Neural cell (in vitro differentiated cells): ENCODE results near the gene COL21A1. TPM values are rescaled to one million over a fixed set of nuclear protein-coding genes. Genes with fewer than 3 reads are reported as not detected.

ENCODE experiments used
- H2AFZ ChIP-seq: fragments of 200-600, 300-800 bp; sonication (generic), shearing (Covaris generic); 2 replicates; pipeline ENCODE4 v1.6.0; 2014; ENCODE audit warnings: low read depth, mild to moderate bottlenecking, antibody characterized with exemption, low read length, moderate library complexity
- H3F3A ChIP-seq: fragments of 200-600 bp; shearing (Covaris generic); 2 replicates; pipeline ENCODE4 v1.6.1; 2016; ENCODE audit warnings: mild to moderate bottlenecking, moderate library complexity, mixed read lengths, antibody characterized with exemption, low read length; ENCODE audit not compliant: insufficient read depth, poor library complexity, severe bottlenecking
- H3K27ac ChIP-seq: fragments of 200-600, 300-800 bp; sonication (generic), shearing (Covaris generic); 2 replicates; pipeline ENCODE4 v1.5.1; 2014; ENCODE audit warnings: mild to moderate bottlenecking, low read length, moderate library complexity
- H3K27me3 ChIP-seq: fragments of 300-800, 200-600 bp; sonication (generic), shearing (Covaris generic); 2 replicates; pipeline ENCODE4 v1.6.0; 2014; ENCODE audit warnings: mild to moderate bottlenecking, low read depth, low read length, moderate library complexity; ENCODE audit not compliant: insufficient read depth
- H3K36me3 ChIP-seq: fragments of 300-800, 200-600 bp; sonication (generic), shearing (Covaris generic); 2 replicates; pipeline ENCODE4 v1.5.1; 2014; ENCODE audit warnings: mild to moderate bottlenecking, antibody characterized with exemption, low read length, moderate library complexity; ENCODE audit not compliant: insufficient read depth
- H3K4me2 ChIP-seq: fragments of 300-800, 200-600 bp; sonication (generic), shearing (Covaris generic); 2 replicates; pipeline ENCODE4 v1.6.0; 2014; ENCODE audit warnings: mild to moderate bottlenecking, low read length
- H3K4me3 ChIP-seq: fragments of 300-800, 200-600 bp; sonication (generic), shearing (Covaris generic); 2 replicates; pipeline ENCODE4 v1.5.1; 2014; ENCODE audit warnings: mild to moderate bottlenecking, low read length, moderate library complexity
- H3K79me2 ChIP-seq: fragments of 200-600 bp; shearing (Covaris generic); replicated peaks from 2 replicates; pipeline ENCODE4 v1.6.0; 2014; ENCODE audit warnings: mild to moderate bottlenecking, low read length, moderate library complexity; ENCODE audit not compliant: insufficient read depth
- H3K9ac ChIP-seq: fragments of 300-800, 200-600 bp; sonication (generic), shearing (Covaris generic); 2 replicates; pipeline ENCODE4 v1.6.1; 2016; ENCODE audit warnings: mild to moderate bottlenecking, low read length, mixed read lengths
- H3K9me2 ChIP-seq: fragments of 200-600 bp; shearing (Covaris generic); 2 replicates; pipeline ENCODE4 v1.6.1; 2016; ENCODE audit warnings: mild to moderate bottlenecking, low read length, mixed read lengths; ENCODE audit not compliant: insufficient read depth
- H3K9me3 ChIP-seq: fragments of 200-600, 300-800 bp; sonication (generic), shearing (Covaris generic); 2 replicates; pipeline ENCODE4 v1.6.1; 2016; ENCODE audit warnings: mild to moderate bottlenecking, mixed run types, low read length, moderate library complexity, mixed read lengths
- H4K20me1 ChIP-seq: fragments of 200-600 bp; shearing (Covaris generic); 2 replicates; pipeline ENCODE4 v1.6.1; 2016; ENCODE audit warnings: mild to moderate bottlenecking, mixed run types; ENCODE audit not compliant: insufficient read depth
- EP300 ChIP-seq: fragments of 450-650 bp; conservative IDR thresholded peaks from 2 replicates; pipeline ENCODE4 v1.6.1; 2014; ENCODE audit warnings: antibody characterized with exemption, mild to moderate bottlenecking, moderate library complexity; ENCODE audit not compliant: poor library complexity, severe bottlenecking
- EZH2 ChIP-seq: fragments of 200-600, 300-800 bp; shearing (Covaris generic), sonication (generic); IDR thresholded peaks from 2 replicates; pipeline ENCODE4 v1.6.1; 2014; ENCODE audit warnings: antibody characterized with exemption, low read length, borderline replicate concordance, mild to moderate bottlenecking; ENCODE audit not compliant: insufficient read depth, poor library complexity, severe bottlenecking
- MXI1 ChIP-seq: fragments of 450-650 bp; conservative IDR thresholded peaks from 2 replicates; pipeline ENCODE4 v1.6.1; 2014; ENCODE audit warnings: antibody characterized with exemption, mild to moderate bottlenecking; ENCODE audit not compliant: poor library complexity, severe bottlenecking
- POLR2AphosphoS5 ChIP-seq: IDR thresholded peaks from 2 replicates; pipeline ENCODE4 v1.6.1; 2012
- RAD21 ChIP-seq: fragments of 450-650 bp; conservative IDR thresholded peaks from 2 replicates; pipeline ENCODE4 v1.6.1; 2014; ENCODE audit warnings: antibody characterized with exemption, mild to moderate bottlenecking, moderate library complexity
- REST ChIP-seq: IDR thresholded peaks from 2 replicates; pipeline ENCODE4 v1.6.1; 2012; ENCODE audit warnings: borderline replicate concordance
- SMC3 ChIP-seq: fragments of 450-650 bp; conservative IDR thresholded peaks from 2 replicates; pipeline ENCODE4 v1.6.1; 2014; ENCODE audit warnings: antibody characterized with exemption, mild to moderate bottlenecking, moderate library complexity; ENCODE audit not compliant: poor library complexity
- TAF1 ChIP-seq: IDR thresholded peaks from 2 replicates; pipeline ENCODE4 v1.6.1; 2012; ENCODE audit warnings: low read depth
- polyA plus RNA-seq: library from polyadenylated mRNA; depleted of rRNA; stranded (reverse); fragments of >200 nt; gene quantifications from 2 replicates; pipeline ENCODE4 v1.2.3, GENCODE V29; 2014
- TF ChIP-seq, protein P1 (sequence below): fragments of 450-650 bp; IDR thresholded peaks from 2 replicates; pipeline ENCODE4 v1.5.1; 2014; ENCODE audit warnings: antibody characterized with exemption, mild to moderate bottlenecking, moderate library complexity; ENCODE audit not compliant: poor library complexity, severe bottlenecking

COL21A1 gene
- polyA plus RNA-seq, 1 donor from 2014 or later = 0.25 TPM

- no peaks in the 10 kb centered on the region for H3K79me2 ChIP-seq
- H3K4me2 ChIP-seq = no peak overlapping the region
- H3K9ac ChIP-seq = no peak overlapping the region
- H3K27me3 ChIP-seq = no peaks in the 10 kb centered on the region
- H3K4me3 ChIP-seq = no peak overlapping the region
- H3K9me2 ChIP-seq = no peaks in the 10 kb centered on the region
- no peak overlapping the region for H2AFZ ChIP-seq
- H3K27ac ChIP-seq = no peak overlapping the region
- no peaks in the 10 kb centered on the region for H3K9me3 ChIP-seq
- H4K20me1 ChIP-seq = no peaks in the 10 kb centered on the region
- no peaks in the 10 kb centered on the region for H3F3A ChIP-seq
- TF ChIP-seq MXI1 = no peak
- no peak for TF ChIP-seq EP300
- no peak for TF ChIP-seq EZH2
- TF ChIP-seq RAD21 = no peak
- no peak for TF ChIP-seq REST
- TF ChIP-seq, protein P1, sequence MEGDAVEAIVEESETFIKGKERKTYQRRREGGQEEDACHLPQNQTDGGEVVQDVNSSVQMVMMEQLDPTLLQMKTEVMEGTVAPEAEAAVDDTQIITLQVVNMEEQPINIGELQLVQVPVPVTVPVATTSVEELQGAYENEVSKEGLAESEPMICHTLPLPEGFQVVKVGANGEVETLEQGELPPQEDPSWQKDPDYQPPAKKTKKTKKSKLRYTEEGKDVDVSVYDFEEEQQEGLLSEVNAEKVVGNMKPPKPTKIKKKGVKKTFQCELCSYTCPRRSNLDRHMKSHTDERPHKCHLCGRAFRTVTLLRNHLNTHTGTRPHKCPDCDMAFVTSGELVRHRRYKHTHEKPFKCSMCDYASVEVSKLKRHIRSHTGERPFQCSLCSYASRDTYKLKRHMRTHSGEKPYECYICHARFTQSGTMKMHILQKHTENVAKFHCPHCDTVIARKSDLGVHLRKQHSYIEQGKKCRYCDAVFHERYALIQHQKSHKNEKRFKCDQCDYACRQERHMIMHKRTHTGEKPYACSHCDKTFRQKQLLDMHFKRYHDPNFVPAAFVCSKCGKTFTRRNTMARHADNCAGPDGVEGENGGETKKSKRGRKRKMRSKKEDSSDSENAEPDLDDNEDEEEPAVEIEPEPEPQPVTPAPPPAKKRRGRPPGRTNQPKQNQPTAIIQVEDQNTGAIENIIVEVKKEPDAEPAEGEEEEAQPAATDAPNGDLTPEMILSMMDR = no peak
- no peak for TF ChIP-seq POLR2AphosphoS5
- TF ChIP-seq TAF1 = no peak
- TF ChIP-seq SMC3 = no peak
- H3K36me3 ChIP-seq = no peaks in the 10 kb centered on the region
These were observed 196.7 kb downstream of the COL21A1 start for GRCh38 chr6:56050530-56051201.

DNA sequence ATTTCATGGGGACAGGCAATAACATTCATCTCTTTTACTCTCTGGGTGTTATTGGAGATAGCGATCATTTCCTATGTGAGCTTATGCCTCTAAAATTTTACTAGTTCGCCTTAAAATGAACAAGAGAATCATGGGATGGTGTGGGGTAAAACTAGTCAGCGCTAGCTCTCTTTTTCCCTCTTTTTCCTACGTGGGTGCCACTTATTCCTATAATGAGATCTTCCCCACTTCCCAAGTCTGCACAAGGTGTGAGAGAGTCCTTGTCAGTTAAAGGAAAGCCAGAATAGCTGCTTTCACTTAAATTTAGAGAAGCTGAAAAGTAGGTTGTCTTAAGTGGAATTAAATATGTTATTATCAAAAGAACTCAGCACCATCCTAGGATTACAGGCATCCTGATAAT is 198.8 kb downstream of the COL21A1 start:
- no peaks in the 10 kb centered on the region for H3F3A ChIP-seq
- no peak overlapping the region for H3K4me2 ChIP-seq
- no peak overlapping the region for H3K4me3 ChIP-seq
- H3K79me2 ChIP-seq = no peaks in the 10 kb centered on the region
- H3K9me2 ChIP-seq = no peaks in the 10 kb centered on the region
- no peak overlapping the region for H3K27ac ChIP-seq
- no peak for TF ChIP-seq EZH2
- TF ChIP-seq TAF1 = no peak
- TF ChIP-seq MXI1 = no peak
- TF ChIP-seq, protein P1 = no peak
- TF ChIP-seq EP300 = no peak
- no peak for TF ChIP-seq SMC3
- TF ChIP-seq RAD21 = no peak
- no peak for TF ChIP-seq POLR2AphosphoS5
- no peak for TF ChIP-seq REST
- H4K20me1 ChIP-seq = no peaks in the 10 kb centered on the region
- H3K36me3 ChIP-seq = no peaks in the 10 kb centered on the region
- no peaks in the 10 kb centered on the region for H3K9me3 ChIP-seq
- H3K27me3 ChIP-seq = no peaks in the 10 kb centered on the region
- no peak overlapping the region for H3K9ac ChIP-seq
- H2AFZ ChIP-seq = no peak overlapping the region
